Astrocyte (in vitro differentiated cells and primary cell): ENCODE results near the gene IFT43.

ENCODE experiments used
- CTCF ChIP-seq: IDR thresholded peaks from 2 replicates; pipeline ENCODE4 v1.5.1; 2011; ENCODE audit warnings: low read depth, mild to moderate bottlenecking, inconsistent platforms, low read length, moderate library complexity; ENCODE audit not compliant: insufficient read depth
- EZH2 ChIP-seq: IDR thresholded peaks from 2 replicates; pipeline ENCODE4 v1.6.1; 2012; ENCODE audit warnings: mild to moderate bottlenecking, low read length, inconsistent platforms; ENCODE audit not compliant: insufficient read depth

- no peak for TF ChIP-seq CTCF
- TF ChIP-seq EZH2, result no peak
Observed at GRCh38 chr14:76078501-76078900, 92.9 kb downstream of the IFT43 start.
